ENCODE data around the gene STOX1.
"Not testable (repeated sequence)": the region's sequence is repeated elsewhere in the genome, so short reads cannot be mapped to it uniquely, and the experiment has no call there.

STOX1 gene, protein sequence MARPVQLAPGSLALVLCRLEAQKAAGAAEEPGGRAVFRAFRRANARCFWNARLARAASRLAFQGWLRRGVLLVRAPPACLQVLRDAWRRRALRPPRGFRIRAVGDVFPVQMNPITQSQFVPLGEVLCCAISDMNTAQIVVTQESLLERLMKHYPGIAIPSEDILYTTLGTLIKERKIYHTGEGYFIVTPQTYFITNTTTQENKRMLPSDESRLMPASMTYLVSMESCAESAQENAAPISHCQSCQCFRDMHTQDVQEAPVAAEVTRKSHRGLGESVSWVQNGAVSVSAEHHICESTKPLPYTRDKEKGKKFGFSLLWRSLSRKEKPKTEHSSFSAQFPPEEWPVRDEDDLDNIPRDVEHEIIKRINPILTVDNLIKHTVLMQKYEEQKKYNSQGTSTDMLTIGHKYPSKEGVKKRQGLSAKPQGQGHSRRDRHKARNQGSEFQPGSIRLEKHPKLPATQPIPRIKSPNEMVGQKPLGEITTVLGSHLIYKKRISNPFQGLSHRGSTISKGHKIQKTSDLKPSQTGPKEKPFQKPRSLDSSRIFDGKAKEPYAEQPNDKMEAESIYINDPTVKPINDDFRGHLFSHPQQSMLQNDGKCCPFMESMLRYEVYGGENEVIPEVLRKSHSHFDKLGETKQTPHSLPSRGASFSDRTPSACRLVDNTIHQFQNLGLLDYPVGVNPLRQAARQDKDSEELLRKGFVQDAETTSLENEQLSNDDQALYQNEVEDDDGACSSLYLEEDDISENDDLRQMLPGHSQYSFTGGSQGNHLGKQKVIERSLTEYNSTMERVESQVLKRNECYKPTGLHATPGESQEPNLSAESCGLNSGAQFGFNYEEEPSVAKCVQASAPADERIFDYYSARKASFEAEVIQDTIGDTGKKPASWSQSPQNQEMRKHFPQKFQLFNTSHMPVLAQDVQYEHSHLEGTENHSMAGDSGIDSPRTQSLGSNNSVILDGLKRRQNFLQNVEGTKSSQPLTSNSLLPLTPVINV

DNA sequence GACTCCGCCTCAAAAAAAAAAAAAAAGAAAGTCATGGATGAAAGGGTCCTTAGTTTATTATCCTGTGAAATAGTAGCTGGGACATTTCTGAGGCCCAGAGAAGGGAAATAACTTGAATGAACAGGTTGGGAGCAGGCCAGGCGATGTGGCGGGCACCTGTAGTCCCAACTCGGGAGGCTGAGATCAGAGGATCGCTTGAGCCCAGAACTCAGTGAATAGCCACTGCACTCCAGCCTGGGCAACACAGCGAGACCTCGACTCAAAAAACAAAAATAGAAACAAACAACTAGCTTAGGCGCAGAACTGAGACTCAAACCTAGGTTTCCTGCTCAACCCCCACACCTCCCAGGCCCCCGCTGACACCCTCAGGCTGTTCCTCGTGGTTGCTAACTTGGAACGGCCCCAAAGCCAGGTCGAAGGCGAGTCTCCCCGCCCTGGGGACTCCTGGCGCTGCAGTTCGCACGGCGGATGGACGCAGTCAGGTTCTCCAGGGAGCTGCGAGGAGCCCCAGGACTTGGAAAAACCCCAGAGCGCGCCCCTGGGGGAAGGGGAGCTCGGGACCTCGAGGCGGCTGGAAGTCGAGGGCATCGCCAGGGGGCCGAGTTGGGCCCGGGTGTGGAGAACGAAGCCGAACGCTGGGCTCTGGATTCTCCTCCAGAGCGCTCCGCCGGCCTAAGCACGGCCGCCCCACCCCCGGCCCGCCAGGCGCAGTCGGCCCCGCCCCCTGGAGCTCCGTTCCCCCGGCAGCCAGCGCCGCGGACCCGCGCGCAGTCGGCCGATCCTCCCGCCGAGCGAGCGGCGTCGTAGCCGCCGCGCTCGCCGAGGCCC is at the start of gene STOX1:
Gene STOX1, plus strand, starts transcription at position 768 of the 828 bp plus-strand sequence. CDS start 93 bp downstream, outside the sequence.
- DNase-seq (ENCODE audit: low spot score): no peak

DNA sequence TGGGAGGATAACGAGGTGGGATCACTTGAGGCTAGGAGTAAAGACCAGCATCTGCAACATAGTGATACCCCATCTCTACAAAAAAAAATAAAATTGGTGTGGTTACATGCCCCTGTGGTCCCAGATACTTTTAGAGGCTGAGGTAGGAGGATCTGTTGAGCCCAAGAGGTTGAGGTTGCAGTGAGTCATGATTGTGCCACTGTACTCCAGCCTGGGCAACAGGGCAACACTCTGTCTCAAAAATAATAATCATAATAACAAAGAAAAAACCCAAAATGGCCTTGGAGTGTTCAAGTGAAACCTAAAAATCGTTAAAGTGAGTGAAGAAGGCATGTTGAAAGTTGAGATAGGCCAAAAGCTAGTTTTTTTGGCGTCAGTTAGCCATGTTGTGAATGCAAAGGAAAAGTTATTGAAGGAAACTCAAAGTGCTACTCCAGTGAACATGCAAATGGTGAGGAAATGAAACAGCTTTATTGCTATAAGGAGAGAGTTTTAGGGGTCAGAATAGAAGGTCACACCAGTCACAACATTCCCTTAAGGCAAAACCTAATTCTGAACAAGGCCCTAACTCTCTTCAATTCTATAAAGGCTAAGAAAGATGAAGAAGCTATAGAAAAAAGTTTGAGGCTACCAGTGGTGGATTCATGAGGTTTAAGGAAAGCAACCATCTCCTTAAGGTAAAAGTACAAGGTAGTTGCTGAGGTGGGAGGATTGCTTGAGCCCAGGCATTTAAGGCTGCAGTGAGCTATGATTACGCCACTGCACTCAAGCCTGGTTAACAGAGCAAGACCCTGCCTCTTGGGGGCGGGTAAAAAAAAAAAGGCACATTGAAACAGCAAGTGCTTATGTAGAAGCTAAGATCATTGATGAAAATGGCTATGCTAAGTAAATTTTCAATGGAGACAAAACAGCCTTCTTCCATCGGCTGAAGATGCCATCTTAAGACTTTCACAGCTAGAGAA is 45.4 kb upstream of the STOX1 start:
- DNase-seq (ENCODE audit: low spot score): no peak

DNA sequence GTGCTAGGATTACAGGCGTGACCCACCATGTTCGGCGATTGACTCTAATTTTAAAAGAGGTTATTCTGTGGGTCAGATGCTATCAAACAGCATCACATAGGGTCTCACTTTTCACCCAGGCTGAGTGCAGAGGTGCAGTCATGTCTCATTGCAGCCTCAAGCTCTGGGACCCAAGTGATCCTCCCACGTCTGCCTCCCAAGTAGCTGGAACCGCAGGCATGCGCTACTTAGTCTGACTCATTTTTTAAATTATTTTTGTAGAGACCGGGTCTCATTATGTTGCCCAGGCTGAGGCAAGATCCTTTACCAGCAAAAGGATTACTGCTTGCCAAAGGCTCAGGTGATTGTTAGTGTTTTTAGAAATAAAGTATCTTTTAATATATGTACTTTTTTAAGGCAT is 42.9 kb upstream of the STOX1 start:
- no peak for DNase-seq (ENCODE audit: low spot score)

DNA sequence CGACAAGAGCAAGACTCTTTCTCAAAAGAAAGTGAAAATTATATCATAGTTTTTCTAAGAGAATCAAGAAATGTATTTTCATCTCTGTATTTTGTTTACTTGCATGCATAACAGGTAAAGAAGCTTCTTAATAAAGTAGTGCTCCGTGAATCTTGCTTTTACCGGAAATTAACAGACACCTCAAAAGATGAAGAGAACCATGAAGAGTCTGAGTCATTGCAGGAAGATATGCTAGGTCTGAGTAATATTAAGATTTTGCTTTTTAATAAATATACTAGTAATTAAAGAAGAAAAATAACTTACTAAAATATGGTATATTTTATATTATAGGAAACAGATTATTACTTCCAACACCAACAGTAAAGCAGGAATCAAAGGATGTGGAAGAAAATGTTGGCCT is 39.5 kb upstream of the STOX1 start:
- no peak for DNase-seq (ENCODE audit: low spot score)

DNA sequence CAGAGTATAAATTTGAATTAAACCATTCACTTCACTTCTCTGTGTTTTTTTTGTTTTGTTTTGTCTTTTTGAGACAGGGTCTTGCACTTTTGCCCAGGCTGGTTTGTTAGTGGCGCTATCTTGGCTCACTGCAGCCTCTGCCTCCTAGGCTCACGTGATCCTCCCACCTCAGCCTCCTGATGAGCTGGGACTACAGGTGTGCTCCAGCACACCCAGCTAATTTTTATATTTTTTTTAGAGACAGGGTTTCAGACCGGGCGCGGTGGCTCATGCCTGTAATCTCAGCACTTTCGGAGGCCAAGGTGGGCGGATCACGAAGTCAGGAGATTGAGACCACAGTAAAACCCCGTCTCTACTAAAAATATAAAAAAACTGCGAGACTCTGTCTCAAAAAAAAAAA is 36.9 kb upstream of the STOX1 start:
- no peak for DNase-seq (ENCODE audit: low spot score)

DNA sequence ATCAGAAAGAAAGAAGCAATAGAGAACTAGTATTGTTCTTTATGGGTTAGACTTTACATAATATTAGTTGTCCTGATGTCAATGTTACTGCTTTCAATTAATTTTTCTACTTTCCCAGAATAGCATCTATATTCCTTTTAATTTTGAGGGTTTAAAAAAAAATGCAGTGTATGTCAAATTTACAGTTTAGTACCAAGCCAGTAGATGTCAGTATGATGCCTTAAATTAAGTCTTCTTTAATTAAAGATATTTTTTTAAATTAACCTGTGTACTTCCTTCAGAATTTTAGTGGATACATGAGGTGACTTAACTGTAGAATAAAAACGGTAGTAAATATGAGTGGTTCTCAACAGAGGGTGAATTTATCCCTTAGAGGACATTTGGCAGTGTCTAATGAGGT is 35.2 kb upstream of the STOX1 start:
- DNase-seq (ENCODE audit: low spot score): no peak

DNA sequence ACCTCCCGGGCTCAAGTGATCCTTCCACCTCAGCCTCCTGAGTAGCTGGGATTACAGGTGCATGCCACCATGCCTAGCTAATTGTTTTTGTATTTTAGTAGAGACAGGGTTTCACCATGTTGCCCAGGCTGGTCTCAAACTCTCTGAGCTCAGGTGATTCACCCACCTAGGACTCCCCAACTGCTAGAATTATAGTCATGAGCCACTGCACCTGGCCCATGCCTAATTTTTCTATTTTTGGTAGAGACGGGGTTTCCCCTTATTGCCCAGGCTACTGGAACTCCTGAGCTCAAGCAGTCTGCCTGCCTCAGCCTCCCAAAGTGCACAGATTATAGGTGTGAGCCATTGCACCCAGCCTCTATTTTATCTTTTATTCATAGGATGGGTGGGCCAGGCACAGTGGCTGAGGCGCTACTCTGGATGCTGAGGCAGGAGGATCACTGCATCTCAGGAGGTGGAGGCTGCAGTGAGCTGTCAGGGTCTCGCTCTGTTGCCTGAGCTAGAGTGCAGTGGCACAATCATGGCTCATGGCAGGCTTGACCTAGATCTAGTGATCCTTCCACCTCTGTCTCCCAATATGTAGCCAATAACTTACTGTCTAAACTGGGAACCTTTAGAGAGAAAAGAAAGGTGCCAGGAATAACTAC is 31.3 kb upstream of the STOX1 start:
- DNase-seq (ENCODE audit: low spot score): no peak

DNA sequence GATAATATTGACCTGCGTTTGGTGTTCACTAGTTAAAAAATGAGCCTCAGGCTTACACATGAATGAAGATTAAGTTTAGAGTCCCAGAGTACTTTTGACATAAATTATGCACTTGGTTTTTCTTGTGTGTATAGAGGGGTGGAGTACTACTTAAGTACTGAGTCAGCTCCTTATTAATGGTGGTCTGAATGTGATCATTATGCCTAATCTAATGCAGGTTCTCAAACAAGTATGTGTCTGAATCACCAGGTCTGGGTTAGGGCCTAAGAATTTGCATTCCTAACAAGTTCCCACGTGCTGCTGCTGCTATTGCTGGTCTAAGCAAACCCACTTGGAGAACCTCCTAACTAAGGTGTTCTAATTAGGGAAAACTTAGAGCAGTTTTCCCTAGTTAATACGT is 30.7 kb upstream of the STOX1 start:
- DNase-seq (ENCODE audit: low spot score): no peak

DNA sequence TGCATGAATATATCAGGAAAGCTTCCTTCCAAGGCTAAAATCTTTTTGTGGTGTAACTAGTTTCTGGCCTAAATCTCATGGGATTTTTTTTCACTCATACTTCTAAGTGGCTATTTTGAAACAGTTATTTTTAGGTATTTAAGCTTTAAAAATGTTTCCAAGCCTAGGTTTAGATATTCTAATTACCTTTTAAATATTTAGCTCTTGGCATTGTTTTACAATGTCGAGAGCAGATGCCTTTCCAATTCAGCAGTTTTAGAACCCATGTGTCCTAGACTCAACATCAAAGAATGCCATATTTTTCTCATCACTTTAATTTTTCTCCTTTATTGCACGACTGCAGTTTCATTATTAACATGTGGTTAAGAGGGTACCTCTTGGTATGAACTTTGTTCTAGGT is 27.1 kb upstream of the STOX1 start:
- DNase-seq (ENCODE audit: low spot score): no peak

DNA sequence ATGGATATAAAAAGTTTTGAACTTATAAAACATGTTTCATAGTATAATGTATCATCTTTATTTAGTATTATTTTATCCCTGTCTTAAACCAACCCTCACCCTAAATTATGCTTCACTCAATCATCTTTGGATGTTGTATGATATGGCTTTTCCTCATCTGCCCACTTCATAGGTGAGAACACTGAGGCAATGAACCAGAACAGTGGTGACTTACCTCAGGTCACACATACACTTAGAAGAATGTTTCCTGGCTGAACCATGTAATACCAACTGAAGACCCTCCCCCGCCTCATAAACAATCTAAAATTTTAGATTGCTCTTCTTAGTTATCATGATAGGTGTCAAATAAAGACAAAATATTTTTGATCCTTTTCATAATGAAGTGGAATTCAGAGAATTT is 22.6 kb upstream of the STOX1 start:
- DNase-seq (ENCODE audit: low spot score): no peak

DNA sequence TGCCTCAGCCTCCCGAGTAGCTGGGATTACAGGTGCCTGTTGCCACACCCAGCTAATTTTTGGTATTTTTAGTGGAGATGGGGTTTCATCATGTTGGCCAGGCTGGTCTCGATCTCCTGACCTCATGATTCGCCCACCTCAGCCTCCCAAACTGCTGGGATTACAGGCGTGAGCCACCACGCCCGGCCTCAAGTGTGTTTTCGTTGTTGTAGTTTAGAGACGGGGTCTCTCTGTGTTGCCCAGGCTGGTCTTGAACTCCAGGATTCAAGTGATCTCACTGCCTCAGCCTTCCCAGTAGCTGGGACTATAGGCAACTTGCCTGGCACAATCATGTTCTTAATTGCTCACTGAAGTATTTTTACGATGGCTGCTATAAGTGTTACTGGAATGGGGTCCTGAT is 16.5 kb upstream of the STOX1 start:
- not testable (repeated sequence) for DNase-seq (ENCODE audit: low spot score)

DNA sequence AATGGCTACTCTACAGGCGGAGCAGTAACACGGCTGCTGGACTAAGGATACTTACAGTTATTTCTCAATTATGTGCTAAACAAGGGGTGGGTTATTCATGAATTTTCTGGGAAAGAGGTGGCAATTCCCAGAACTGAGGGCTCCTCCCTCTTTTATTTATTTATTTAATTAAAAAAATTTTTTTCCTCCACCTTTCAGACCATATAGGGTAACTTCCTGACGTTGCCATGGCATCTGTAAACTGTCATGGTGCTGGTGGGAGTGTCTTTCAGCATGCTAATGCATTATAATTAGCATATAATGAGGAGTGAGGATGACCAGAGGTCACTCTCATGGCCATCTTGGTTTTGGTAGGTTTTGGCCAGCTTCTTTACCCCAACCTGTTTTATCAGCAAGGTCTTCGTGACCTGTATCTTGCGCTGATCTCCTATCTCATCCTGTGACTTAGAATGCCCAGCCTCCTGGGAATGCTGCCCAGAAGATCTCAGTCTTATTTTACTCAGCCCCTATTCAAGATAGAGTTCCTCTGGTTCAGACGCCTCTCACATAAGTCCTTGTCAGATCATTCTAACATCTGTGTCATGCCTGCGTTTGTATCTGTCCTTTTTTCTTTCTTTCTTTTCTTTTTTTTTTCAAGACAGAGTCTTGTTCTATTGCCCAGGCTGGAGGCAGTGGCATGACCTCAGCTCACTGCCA is 15.9 kb upstream of the STOX1 start:
- DNase-seq (ENCODE audit: low spot score): no peak

DNA sequence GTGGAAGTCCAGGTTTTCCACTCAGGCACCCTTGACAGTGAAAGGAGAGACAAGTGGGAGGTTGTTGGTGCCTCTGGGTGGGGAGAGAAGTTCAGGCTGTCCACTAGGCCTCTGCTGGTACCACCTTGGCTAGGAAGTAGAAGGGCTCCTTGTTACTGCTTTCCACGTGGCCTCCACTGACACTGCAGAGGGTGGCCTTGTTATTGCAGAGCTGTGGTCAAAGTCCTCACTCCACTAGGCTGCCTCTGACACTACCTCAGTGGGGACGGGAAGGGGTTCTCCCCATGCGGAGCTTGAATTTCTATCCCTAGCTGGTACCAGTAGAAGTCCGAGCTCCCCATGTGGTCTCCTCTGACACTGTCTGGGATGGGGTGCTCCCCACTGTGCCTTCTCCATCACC is 14.9 kb upstream of the STOX1 start:
- no peak for DNase-seq (ENCODE audit: low spot score)

DNA sequence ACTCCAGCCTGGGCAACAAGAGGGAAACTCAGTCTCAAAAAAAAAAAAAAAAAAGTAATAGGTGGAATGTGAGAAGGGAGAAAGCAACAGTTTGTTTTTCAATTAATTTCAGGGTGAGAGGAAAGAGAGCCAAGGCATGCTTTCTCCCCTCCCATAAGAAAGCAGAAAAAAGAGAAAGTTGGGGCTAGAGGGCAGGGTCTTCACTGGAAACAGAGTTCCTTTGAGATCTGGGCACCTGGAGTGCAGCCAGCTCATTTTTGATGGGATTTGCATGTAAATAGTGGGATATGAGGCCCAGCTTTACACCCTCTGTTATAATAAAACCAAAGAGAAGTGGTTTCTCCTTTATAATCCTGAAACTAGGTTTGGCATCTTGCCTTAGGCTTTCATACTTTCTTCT is 13.8 kb upstream of the STOX1 start:
- peak; percentile 30 for DNase-seq (ENCODE audit: low spot score)

DNA sequence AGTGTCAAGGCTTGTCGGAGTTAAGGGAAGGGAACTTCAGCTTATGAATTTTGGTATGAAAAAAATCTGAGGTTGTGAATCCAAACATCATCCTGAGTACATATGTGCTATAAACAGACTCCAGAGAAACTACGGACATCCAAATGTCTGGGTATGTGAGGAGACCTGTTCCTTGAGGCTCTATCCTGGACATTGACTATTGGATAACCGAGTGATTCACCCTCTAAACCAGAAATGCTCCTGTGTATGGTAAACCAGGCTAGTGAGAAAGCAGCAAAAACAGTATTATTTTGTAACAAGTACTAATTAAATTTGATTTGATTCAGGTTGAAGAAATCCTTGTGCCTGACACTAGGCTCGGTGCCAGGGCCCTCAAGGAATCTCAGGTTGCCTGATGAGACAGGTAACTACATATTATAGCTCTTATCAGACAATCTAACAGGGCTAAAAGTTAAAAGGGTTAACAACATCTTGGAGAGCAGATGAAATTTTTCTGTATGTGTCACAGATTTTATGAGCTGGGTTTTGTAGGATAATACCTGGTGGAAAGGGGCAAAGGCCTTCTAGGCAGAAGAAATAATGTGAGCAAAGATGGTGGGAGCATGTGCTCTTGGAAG is 10.4 kb upstream of the STOX1 start:
- DNase-seq (ENCODE audit: low spot score): no peak

DNA sequence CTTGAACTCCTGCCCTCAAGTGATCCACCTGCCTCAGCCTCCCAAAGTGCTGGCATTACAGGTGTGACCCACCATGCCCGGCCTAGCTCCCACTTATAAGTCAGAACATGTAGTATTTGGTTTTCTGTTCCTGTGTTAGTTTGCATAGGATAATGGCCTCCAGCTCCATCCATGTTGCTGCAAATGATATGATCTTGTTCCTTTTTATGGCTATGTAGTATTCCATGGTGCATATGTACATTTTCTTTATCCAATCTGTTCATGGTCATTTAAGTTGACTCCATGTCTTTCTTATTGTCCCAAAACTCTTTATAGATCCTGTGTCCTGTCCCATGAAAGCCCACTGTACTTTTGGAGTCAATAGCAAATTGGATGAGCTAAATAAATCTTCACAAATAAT is 7.0 kb upstream of the STOX1 start:
- not testable (repeated sequence) for DNase-seq (ENCODE audit: low spot score)

DNA sequence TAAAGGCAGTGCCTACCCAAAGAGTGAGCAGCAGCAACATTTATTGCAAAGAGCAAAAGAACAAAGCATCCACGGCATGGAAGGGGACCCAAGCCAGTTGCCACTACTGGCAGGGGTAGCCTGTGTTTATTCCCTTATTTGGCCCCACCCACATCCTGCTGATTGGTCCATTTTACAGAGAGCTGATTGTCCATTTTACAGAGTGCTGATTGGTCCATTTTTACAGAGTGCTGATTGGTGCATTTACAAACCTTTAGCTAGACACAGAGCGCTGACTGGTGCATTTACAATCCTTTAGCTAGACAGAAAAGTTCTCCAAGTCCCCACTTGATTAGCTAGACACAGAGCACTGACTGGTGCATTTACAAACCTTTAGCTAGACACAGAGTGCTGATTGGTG is 4.7 kb upstream of the STOX1 start:
- DNase-seq (ENCODE audit: low spot score): not testable (repeated sequence)

DNA sequence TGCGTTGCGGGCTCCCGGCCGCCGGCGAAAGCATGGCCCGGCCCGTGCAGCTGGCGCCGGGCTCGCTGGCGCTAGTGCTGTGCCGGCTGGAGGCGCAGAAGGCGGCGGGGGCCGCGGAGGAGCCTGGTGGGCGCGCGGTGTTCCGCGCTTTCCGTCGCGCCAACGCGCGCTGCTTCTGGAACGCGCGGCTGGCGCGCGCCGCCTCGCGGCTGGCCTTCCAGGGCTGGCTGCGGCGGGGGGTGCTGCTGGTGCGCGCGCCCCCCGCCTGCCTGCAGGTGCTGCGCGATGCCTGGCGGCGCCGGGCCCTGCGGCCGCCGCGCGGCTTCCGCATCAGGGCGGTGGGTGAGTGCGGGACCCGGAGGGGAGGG is 245 bp downstream of the STOX1 start:
- not testable (repeated sequence) for DNase-seq (ENCODE audit: low spot score)

DNA sequence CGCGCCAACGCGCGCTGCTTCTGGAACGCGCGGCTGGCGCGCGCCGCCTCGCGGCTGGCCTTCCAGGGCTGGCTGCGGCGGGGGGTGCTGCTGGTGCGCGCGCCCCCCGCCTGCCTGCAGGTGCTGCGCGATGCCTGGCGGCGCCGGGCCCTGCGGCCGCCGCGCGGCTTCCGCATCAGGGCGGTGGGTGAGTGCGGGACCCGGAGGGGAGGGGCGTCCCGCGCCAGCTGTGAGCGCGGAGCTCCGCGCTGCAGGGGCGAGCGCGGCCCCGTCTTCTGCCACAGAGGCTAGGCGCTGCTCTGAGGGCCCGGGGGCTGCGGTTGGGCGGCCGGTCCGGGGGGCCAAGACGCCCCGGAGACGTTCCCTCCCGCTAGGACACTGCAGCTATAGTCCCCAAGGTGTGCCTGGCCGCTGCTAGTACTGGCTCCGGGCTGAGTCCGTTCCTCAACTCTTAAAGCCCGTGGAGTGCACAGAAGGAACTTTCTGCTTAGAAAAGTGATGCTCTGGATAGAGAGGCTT is 811 bp downstream of the STOX1 start:
- DNase-seq (ENCODE audit: low spot score): not testable (repeated sequence)
